Liver (tissue), 9 donors: Measurements from ENCODE around the gene INTS15. TPM values are rescaled to one million over a fixed set of nuclear protein-coding genes. Genes with fewer than 3 reads are reported as not detected.
"Not testable (repeated sequence)": the region's sequence is repeated elsewhere in the genome, so short reads cannot be mapped to it uniquely, and the experiment has no call there.

Source experiments
- DNase-seq: peaks from one replicate; pipeline ENCODE4 v3.0.0-alpha.2; 2017; ENCODE audit warnings: low spot score
- H3K27ac ChIP-seq, 2 donors: one replicate each; pipeline ENCODE4 v1.7.0; 2013; ENCODE audit warnings: inconsistent platforms in 2 of 2, low read length in 2 of 2, control low read depth in 1 of 2, low read depth in 1 of 2, mild to moderate bottlenecking in 1 of 2
- H3K27me3 ChIP-seq, 4 donors: one replicate each; pipeline versions ENCODE4 v1.6.1 to v1.7.0; 2013; ENCODE audit warnings: low read length in 3 of 4, inconsistent platforms in 1 of 4, mild to moderate bottlenecking in 1 of 4, moderate library complexity in 1 of 4; ENCODE audit not compliant: control insufficient read depth in 4 of 4, insufficient read depth in 4 of 4
- H3K36me3 ChIP-seq, 4 donors: one replicate each; pipeline versions ENCODE4 v1.6.1 to v1.7.0; 2013; ENCODE audit warnings: low read length in 3 of 4, mild to moderate bottlenecking in 3 of 4, low read depth in 1 of 4, moderate library complexity in 1 of 4; ENCODE audit not compliant: control insufficient read depth in 4 of 4, insufficient read depth in 3 of 4
- H3K4me1 ChIP-seq, 4 donors: one replicate each; pipeline versions ENCODE4 v1.6.1 to v1.7.0; 2013; ENCODE audit warnings: low read length in 3 of 4, mild to moderate bottlenecking in 3 of 4, moderate library complexity in 1 of 4; ENCODE audit not compliant: control insufficient read depth in 4 of 4, insufficient read depth in 4 of 4
- H3K4me3 ChIP-seq, 3 donors: one replicate each; pipeline versions ENCODE4 v1.6.1 to v1.7.0; 2013; ENCODE audit warnings: low read length in 3 of 3, control low read depth in 1 of 3, low read depth in 1 of 3, mild to moderate bottlenecking in 1 of 3
- H3K9ac ChIP-seq, 2 donors: one replicate each; pipeline ENCODE4 v1.7.0; 2013; ENCODE audit warnings: low read length in 2 of 2, mild to moderate bottlenecking in 2 of 2, moderate library complexity in 2 of 2, control low read depth in 1 of 2, low read depth in 1 of 2
- H3K9me3 ChIP-seq, 4 donors: one replicate each; pipeline versions ENCODE4 v1.6.1 to v1.7.0; 2013; ENCODE audit warnings: low read length in 3 of 4; ENCODE audit not compliant: control insufficient read depth in 4 of 4
- EGR1 ChIP-seq, 2 donors: IDR thresholded peaks; 2 replicates each; pipeline ENCODE4 v1.6.1; 2016 to 2018; ENCODE audit warnings: antibody characterized with exemption in 2 of 2, low read depth in 2 of 2
- GABPA ChIP-seq, 2 donors: IDR thresholded peaks in 1 of 2; conservative IDR thresholded peaks in 1 of 2; 2 replicates each; pipeline ENCODE4 v1.6.1; 2016; ENCODE audit warnings: antibody characterized with exemption in 2 of 2, mild to moderate bottlenecking in 1 of 2, moderate library complexity in 1 of 2
- JUND ChIP-seq, 2 donors: IDR thresholded peaks; 2 replicates each; pipeline ENCODE4 v1.6.1; 2016; ENCODE audit warnings: antibody characterized with exemption in 2 of 2
- RAD21 ChIP-seq, 2 donors: IDR thresholded peaks; 2 replicates each; pipeline ENCODE4 v1.6.1; 2016; ENCODE audit warnings: antibody characterized with exemption in 2 of 2, mild to moderate bottlenecking in 2 of 2
- RXRA ChIP-seq, 2 donors: IDR thresholded peaks; 2 replicates each; pipeline ENCODE4 v1.6.1; 2017 to 2018; ENCODE audit warnings: antibody characterized with exemption in 2 of 2, mild to moderate bottlenecking in 1 of 2
- SP1 ChIP-seq: IDR thresholded peaks from 2 replicates; pipeline ENCODE4 v1.6.1; 2018; ENCODE audit warnings: antibody characterized with exemption, mild to moderate bottlenecking
- YY1 ChIP-seq: IDR thresholded peaks from 2 replicates; pipeline ENCODE4 v1.6.1; 2016; ENCODE audit warnings: antibody characterized with exemption, mild to moderate bottlenecking
- WGBS: extraction: QIAGEN DNeasy Blood & Tissue Kit; methylation state at CpG from one replicate; pipeline ENCODE4 v1.1.7; 2013; 5-methylcytosine and 5-hydroxymethylcytosine counted together
- polyA plus RNA-seq, 2 donors: library from polyadenylated mRNA; stranded (reverse) in 1 of 2; unstranded in 1 of 2; fragments of 200-250 nt in 1 of 2; fragments of >200 nt in 1 of 2; fragmentation: Nextera tagmentation in 1 of 2; extraction: Ambion mirVana in 1 of 2; gene quantifications; one replicate each; pipeline versions ENCODE4 v1.2.1 to v1.2.3, GENCODE V29; 2013 to 2015
- total RNA-seq, 2 donors: library from RNA; depleted of rRNA; stranded (reverse); fragments of >200 nt; gene quantifications; one replicate each; pipeline ENCODE4 v1.2.3, GENCODE V29; 2014
- TF ChIP-seq, protein P1 (sequence below): fragments of 150-350 bp; IDR thresholded peaks from 2 replicates; pipeline ENCODE4 v1.5.1; 2017; ENCODE audit warnings: improper control_type of control experiment, low read depth, low read length; ENCODE audit not compliant: missing input control
- donor health status: healthy.
- donor health status: healthy.
- donor health status: healthy.
- donor health status: healthy.
- donor health status: healthy.

INTS15 gene
- total and polyA plus RNA-seq, 4 donors = 5.2 to 10.4 (median 8.2) TPM

GRCh38 chr7:6578114-6579084 is 11.4 kb upstream of the INTS15 start:
- no peak for DNase-seq
- Histone ChIP-seq H3K9ac (no peak overlapping the region), H3K27ac (peak overlapping the region; percentile 59 to 87), H3K36me3 (peaks cover 11 to 35% (median 21%) of the 10 kb centered on the region in 4 donors), H3K9me3 (no peaks in the 10 kb centered on the region), H3K4me3 (peak overlapping the region in 2 of 3 donors; percentile 75 to 84), H3K27me3 (no peaks in the 10 kb centered on the region), H3K4me1 (peaks cover 0 to 12% (median 9%) of the 10 kb centered on the region in 4 donors)
- WGBS = 67% methylated on average over 18 of the region's 18 CpGs
- TF ChIP-seq RAD21 (IDR thresholded peaks at IDR 0.05) (no peak), YY1 (no peak), GABPA (IDR thresholded peaks at IDR 0.05 in 1 of 2, conservative IDR thresholded peaks at IDR 0.05 in 1 of 2) (peak; percentile 44 to 60), SP1 (peak; percentile 32), RXRA (IDR thresholded peaks at IDR 0.05) (peak; percentile 32 to 37)

GRCh38 chr7:6579446-6579845 is 10.4 kb upstream of the INTS15 start:
- peaks cover 12 to 41% (median 25%) of the 10 kb centered on the region in 4 donors for H3K36me3 ChIP-seq
- H3K9me3 ChIP-seq = no peaks in the 10 kb centered on the region
- H3K4me1 ChIP-seq = peaks cover 0 to 12% (median 9%) of the 10 kb centered on the region in 4 donors
- no peak overlapping the region for H3K9ac ChIP-seq
- no peak overlapping the region for H3K27ac ChIP-seq
- no peak for TF ChIP-seq EGR1 (IDR thresholded peaks at IDR 0.05; ENCODE audit: low read depth in 2 of 2)
- TF ChIP-seq, protein P1, sequence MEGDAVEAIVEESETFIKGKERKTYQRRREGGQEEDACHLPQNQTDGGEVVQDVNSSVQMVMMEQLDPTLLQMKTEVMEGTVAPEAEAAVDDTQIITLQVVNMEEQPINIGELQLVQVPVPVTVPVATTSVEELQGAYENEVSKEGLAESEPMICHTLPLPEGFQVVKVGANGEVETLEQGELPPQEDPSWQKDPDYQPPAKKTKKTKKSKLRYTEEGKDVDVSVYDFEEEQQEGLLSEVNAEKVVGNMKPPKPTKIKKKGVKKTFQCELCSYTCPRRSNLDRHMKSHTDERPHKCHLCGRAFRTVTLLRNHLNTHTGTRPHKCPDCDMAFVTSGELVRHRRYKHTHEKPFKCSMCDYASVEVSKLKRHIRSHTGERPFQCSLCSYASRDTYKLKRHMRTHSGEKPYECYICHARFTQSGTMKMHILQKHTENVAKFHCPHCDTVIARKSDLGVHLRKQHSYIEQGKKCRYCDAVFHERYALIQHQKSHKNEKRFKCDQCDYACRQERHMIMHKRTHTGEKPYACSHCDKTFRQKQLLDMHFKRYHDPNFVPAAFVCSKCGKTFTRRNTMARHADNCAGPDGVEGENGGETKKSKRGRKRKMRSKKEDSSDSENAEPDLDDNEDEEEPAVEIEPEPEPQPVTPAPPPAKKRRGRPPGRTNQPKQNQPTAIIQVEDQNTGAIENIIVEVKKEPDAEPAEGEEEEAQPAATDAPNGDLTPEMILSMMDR = peak; percentile 15
- 98% methylated on average over 4 of the region's 4 CpGs for WGBS
- H3K4me3 ChIP-seq = no peak overlapping the region
- no peak for DNase-seq
- no peaks in the 10 kb centered on the region for H3K27me3 ChIP-seq

DNA sequence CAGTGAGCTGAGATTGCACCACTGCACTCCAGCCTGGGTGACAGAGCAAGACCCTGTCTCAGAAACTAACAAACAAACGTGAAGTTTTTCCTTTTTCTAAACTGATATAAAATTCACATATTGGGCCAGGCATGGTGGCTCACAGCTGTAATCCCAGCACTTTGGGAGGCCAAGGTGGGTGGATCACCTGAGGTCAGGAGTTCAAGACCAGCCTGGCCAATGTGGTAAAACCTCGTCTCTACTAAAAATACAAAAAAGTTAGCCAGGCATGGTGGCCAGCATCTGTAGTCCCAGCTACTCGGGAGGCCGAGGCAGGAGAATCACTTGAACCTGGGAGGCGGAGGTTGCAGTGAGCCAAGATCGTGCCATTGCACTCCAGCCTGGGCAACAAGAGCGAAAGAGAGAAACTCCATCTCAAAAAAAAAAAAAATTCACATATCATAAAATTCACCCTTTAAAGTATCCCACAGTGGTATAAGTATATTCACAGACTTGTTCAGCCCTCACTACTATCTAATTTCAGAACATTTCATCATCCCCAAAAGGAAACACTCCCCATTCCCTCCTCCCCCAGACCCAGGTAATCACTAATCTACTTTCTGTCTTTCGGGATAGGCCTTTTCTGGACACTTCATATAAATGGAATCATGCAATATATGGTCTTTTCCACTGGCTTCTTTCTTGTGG is 3.9 kb upstream of the INTS15 start:
- not testable (repeated sequence) for DNase-seq
- WGBS = 94% methylated on average over 8 of the region's 8 CpGs
- H3K36me3 ChIP-seq = peaks cover 11 to 47% (median 29%) of the 10 kb centered on the region in 4 donors

GRCh38 chr7:6588566-6588965 is 1.3 kb upstream of the INTS15 start:
- H3K9me3 ChIP-seq = no peaks in the 10 kb centered on the region
- H3K9ac ChIP-seq = no peak overlapping the region
- peaks cover 8 to 31% (median 20%) of the 10 kb centered on the region in 4 donors for H3K36me3 ChIP-seq
- no peaks in the 10 kb centered on the region for H3K27me3 ChIP-seq
- DNase-seq = no peak
- H3K4me3 ChIP-seq = no peak overlapping the region
- WGBS = 78% methylated on average over 9 of the region's 9 CpGs
- H3K27ac ChIP-seq = no peak overlapping the region
- H3K4me1 ChIP-seq = peaks cover 3 to 12% (median 11%) of the 10 kb centered on the region in 4 donors
- no peak for TF ChIP-seq JUND (IDR thresholded peaks at IDR 0.05)
- TF ChIP-seq SP1 = no peak
- no peak for TF ChIP-seq EGR1 (IDR thresholded peaks at IDR 0.05; ENCODE audit: low read depth in 2 of 2)
- TF ChIP-seq GABPA (IDR thresholded peaks at IDR 0.05 in 1 of 2, conservative IDR thresholded peaks at IDR 0.05 in 1 of 2) = no peak

More for the DNA sequence above, 3.9 kb upstream of the INTS15 start:
- not testable (repeated sequence) for H3K4me1 ChIP-seq, H3K9me3 ChIP-seq, H3K27me3 ChIP-seq, H3K9ac ChIP-seq, H3K4me3 ChIP-seq, H3K27ac ChIP-seq
